ENCODE data around the gene SMC6.

SMC6 gene

DNA sequence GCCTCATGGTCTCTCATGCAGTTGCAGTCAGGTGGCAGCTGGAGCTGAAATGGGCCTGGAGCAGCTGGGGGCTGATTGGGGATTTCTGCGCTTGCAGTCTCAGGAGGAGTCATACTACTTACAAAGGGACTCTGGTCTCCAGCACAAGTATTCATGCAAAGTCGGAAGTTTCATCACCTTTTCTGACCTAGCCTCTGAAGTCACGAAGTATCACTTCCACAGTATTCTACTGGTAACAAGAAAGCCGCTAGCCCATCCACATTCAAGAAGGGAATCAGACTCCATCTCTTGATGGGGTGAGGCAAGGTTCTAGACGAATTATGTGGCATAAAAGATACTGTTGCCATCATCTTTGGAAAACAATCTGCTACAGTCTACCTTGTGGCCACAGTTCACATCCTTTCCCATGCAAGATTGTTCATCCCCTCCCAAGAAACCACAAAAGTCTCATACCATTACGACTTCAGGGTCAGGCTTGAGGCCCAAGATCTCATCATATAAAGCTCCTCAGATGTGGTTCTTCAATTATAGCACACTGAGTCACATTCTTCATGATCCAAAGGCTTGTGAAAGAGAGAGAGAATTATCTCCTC is 95.3 kb downstream of the SMC6 start:
- DNase-seq (ENCODE audit: low read depth in 1 of 2, low spot score in 1 of 2): no peak

DNA sequence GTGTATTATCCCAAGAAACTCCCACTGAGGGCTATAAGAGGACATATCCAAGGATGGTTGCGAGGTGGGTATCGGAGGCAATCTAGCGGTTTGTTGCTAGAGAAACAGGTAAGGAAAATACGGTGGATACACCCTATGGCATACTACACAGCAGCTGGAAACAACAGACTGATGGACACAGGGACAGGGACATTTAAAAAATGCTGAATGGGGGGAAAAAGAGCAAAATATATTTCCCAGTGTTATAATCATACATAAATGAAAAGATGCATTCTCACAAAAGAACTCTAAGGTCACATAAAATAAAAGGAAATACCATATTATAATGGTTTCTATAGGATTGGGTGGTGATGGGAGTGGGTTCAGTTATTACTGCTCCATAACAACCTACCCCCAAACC is 95.9 kb downstream of the SMC6 start:
- no peak for DNase-seq (ENCODE audit: low read depth in 1 of 2, low spot score in 1 of 2)

- DNase-seq (ENCODE audit: low read depth in 1 of 2, low spot score in 1 of 2): no peak
Observed at GRCh38 chr2:17652681-17653394, 100.8 kb downstream of the SMC6 start.

DNA sequence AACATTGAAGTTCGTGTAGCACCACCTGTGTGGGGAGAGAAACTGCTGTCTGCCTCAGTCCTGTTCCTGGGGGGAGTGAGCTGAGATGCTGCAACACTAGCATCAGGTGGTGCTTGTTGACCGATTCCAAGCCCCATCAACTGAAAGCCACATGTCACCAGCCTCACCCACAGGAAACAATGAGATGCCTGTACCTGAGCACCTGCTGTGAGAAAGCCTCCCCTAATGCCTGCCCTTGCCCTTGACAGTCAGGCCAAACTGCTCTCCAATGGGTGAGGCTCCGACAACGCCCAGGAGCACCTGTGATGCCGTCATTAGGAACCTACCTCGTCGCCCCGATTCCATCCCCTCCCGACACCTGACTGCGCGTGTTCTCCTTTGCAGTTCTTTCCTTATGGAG is 104.6 kb downstream of the SMC6 start:
- no peak for DNase-seq (ENCODE audit: low read depth in 1 of 2, low spot score in 1 of 2)

DNA sequence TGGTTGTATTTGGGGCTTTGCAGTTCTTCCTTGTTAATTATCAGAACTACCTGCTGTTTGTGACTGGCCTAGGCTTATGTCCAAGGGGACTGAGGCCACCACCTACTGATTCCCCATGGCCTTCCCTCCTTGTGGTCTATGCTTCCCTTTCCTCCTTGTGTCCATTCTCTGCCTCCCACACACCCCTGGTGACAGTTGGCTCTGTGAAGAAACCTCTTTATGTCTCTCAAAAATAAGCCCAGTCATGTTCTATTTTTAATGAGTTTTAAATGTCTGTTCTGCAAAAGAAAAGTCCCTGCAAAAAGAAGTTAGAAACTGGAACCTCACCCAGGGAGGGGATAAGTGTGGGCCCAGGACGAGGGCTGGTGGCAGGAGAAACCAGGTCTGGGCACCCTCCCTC is 105.0 kb downstream of the SMC6 start:
- no peak for DNase-seq (ENCODE audit: low read depth in 1 of 2, low spot score in 1 of 2)

DNA sequence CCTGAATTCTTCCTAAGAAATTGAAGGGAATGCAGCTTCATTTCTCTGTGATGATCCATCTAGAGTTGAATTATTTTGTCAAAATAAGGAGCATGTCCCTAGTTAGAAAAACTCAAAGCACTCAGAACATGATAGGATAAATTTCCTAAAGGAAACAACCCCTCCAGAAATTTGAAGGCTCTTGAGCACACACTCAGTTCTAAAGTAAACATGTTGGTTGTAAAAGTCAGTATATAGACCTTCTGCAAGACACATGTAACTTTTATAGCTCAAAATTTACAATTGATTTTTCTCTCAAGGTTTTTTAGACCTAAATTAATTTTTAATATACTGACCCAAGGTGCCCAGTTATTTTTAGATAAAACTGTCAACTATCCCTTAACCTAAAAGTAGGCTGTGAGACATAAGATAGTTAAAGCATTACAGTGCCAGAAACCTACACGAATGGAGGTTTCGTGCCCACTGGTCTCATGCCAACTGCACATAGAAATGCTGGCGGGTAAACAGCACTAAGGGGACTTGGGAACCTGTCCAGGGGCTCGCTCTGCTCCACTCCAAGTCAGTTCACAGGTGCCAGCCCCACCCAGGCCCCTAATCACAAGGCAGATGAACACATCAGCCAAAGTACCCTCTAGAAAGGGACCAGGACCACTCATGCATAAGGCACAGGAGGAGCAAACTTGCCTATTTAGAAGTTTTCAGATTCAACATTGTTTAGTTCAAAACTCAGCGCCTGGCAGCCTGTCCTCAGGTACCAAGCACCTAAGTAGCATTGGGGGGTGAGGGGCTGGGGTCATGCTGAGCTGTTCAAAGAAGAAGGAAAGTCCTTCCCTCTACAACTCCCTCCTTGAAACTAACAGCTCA is 106.5 kb downstream of the SMC6 start:
- DNase-seq (ENCODE audit: low read depth in 1 of 2, low spot score in 1 of 2): no peak

- no peak for DNase-seq (ENCODE audit: low read depth in 1 of 2, low spot score in 1 of 2)
Observed at GRCh38 chr2:17646081-17646554, 107.5 kb downstream of the SMC6 start.

DNA sequence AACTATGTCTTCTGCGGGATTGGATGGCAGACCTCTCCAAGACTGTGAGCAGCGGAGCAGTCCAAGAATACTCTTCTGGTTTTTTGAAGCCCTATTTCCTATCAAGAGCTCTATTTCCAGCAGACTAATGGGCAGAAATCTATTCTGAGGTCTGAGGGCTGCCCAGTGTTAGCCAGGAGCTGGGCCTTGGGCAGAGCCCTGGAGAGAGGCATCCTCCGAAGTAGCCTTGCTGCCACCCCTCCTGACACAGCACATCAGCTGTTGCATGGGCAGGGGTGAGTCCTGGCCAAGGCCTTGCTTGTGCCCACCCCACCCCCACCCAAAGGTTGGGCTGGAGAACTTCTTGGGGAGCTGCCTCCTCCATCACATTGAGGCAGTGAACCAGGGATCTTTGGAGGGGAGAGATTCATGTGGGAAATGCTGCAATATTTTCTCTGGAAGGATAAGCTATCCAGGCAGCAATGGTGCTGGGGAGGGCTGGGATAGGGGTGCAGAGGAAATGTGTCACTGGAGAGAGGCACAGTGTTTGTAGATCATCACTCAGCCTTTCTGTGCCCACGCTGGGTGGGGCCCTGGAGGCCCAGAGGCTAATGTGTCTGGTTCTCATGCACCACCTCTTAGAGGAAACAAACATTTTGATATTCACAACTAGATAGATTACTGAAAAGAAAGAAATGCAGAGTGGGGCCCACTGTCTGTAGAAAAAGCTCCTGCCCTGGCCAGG is 108.5 kb downstream of the SMC6 start:
- no peak for DNase-seq (ENCODE audit: low read depth in 1 of 2, low spot score in 1 of 2)

GRCh38 chr2:17643031-17643615 is 110.5 kb downstream of the SMC6 start:
- no peak for DNase-seq (ENCODE audit: low read depth in 1 of 2, low spot score in 1 of 2)

DNA sequence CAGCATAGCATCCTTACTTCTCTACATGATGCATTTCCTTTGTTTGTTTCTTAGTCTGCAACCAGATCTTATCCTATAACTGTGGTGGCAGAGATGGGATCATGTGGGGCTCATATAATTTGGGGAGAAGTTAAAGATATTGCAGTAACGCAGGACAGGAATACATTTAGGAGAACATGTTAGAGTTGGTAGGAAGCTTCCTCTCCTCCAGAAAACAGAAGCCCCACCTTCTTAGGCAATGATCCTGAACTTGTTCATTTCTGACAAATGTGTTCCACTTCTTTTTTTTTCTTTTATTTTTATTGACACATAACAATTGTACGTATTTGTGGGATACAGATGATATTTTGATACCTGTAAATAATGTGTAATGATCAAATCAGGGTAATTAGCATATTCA is 113.2 kb downstream of the SMC6 start:
- DNase-seq (ENCODE audit: low read depth in 1 of 2, low spot score in 1 of 2): no peak

- no peak for DNase-seq (ENCODE audit: low read depth in 1 of 2, low spot score in 1 of 2)
Observed at GRCh38 chr2:17638196-17638743, 115.3 kb downstream of the SMC6 start.

GRCh38 chr2:17637131-17637906 is 116.3 kb downstream of the SMC6 start:
- no peak for DNase-seq (ENCODE audit: low read depth in 1 of 2, low spot score in 1 of 2)

DNA sequence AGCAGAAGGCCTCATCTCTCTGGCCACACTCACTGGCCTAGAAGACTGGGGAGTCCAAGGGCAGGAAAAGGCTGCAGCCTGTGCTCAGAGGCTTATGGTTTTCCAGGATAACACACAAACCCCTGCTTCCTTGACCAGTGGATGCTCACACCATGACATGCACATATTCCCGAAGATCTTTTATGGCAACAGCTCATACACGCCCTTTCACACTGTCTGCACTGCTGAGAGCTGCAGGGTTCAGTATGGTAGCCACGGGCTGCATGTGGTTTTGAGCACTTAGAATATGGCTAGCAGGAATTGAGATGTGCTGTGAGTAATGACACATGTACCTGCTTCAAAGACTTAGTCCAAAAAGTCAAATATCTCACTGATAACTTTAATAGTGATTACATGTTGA is 117.4 kb downstream of the SMC6 start:
- DNase-seq (ENCODE audit: low read depth in 1 of 2, low spot score in 1 of 2): no peak

GRCh38 chr2:17634997-17635396 is 118.6 kb downstream of the SMC6 start:
- DNase-seq (ENCODE audit: low read depth in 1 of 2, low spot score in 1 of 2): no peak

DNA sequence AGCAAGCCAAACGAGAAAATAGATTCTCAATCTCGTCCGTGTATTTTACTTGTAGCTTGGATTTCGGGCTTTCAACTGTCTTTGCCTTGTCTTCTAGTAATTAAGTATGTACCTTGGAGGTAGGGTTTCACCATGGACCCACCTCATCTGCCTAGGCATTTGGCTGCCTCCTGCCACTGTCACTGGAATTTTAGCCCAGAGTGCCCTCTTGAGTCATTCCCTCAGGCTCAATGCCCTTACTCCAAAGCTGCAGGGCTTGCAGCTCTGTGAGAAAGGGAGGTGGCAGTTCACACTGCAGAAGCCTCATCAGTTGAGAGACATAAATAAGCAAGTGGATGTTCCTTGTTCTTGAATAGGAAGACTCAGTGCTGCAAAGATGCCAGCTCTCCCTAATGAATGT is 123.5 kb downstream of the SMC6 start:
- no peak for DNase-seq (ENCODE audit: low read depth in 1 of 2, low spot score in 1 of 2)

- DNase-seq (ENCODE audit: low read depth in 1 of 2, low spot score in 1 of 2): no peak
Observed at GRCh38 chr2:17628349-17629261, 125.0 kb downstream of the SMC6 start.

DNA sequence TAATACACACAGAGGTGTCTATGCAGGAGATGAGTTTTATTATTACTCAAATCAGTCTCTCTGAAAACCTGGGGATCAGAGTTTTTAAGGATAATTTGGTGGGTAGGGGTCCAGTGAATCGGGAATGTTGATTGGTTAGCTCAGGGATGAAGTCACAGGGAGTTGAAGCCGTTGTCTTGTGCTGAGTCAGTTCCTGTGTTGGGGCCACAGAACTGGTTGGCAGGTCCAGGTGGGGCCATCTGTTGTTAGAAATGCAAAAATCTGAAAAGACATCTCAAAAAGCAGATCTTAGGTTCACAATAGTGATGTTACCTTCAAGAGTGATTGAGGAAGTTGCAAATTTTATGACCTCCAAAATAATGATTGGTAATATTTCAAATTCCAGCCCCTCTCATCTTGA is 126.2 kb downstream of the SMC6 start:
- DNase-seq (ENCODE audit: low read depth in 1 of 2, low spot score in 1 of 2): no peak

- no peak for DNase-seq (ENCODE audit: low read depth in 1 of 2, low spot score in 1 of 2)
Observed at GRCh38 chr2:17626986-17627385, 126.6 kb downstream of the SMC6 start.

DNA sequence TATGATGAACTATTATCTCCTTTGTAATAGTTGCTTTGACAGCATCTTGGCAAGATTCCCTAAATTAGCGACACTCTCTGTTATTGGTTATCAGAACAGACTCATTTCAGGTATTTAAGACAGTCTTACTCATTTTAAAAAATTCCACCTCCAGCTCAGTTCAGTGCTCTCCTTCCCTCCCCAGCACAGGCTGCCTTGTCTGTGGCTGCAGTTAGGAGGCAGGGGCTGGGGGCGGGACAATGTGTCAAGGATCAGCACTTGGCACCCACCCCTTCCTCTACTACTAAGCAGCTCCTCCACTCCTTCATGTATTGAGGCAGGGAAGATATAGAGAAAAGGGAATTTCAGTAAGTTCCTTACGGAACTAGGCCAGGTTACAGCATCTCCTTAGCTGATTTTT is 128.2 kb downstream of the SMC6 start:
- no peak for DNase-seq (ENCODE audit: low read depth in 1 of 2, low spot score in 1 of 2)

Data from stimulated activated CD4-positive, alpha-beta T cell treated with anti-CD3 and anti-CD28 coated beads, Interleukin-15, amount 100 ng/mL, for 1 hour (primary cell).